HL-60/S4 treated with retinoic acid at 250 ng/mL for 4 days and 3 days (cell line): ENCODE measurements around the gene SLC25A25.
"Not testable (repeated sequence)": the region's sequence is repeated elsewhere in the genome, so short reads cannot be mapped to it uniquely, and the experiment has no call there.

ENCODE experiments used
- in situ Hi-C: fragments of 300-500 bp; cut with MboI; formaldehyde crosslinking; loops from 2 replicates; pipeline ENCODE4 v1.7.0; 2022; ENCODE audit warnings: low sequenced_read_pairs

SLC25A25 gene

GRCh38 chr9:128123451-128124080 lies 55.5 kb downstream of the SLC25A25 start:
- in situ Hi-C loops = no loop called here

- in situ Hi-C loops = no loop called here
These were observed 56.4 kb downstream of the SLC25A25 start for GRCh38 chr9:128124451-128124850.

GRCh38 chr9:128124873-128125579 lies 57.0 kb downstream of the SLC25A25 start:
- in situ Hi-C loops = no loop called here

DNA sequence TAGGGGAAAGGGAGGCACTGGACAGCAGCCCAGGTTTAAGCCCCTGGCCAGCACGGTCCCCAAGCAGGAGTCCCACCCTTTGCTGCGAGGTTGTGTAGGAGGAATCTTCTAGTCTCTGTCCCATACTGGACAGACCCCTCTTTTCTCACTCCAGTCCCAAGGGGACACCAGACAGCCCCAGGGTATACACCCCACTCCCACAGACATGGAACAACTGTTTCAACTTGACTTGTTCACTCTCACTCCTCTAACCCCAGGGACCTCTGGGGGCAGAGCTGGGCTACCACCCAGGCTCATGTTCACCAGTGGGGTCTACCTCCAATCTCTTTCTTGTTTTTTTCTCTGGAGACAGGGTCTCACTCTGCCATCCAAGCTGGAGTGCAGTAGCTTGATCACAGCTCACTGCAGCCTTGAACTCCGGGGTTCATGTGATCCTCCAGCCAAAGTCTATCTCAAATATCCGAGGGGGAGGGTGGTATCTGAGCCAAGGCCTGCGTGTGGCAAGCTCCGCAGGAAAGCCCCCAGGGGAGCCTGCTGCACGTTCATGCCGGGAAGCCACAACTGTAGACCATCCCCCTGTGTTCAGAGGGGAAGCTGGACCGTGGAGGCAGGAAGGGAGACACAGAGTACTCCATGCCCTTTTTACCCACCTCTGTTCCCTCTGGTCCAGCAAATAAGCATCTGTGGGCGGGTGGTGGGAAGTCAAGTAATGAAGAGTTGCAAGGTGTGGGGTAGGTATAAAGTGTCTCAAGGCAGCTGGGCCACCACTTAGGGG lies 57.7 kb downstream of the SLC25A25 start:
- in situ Hi-C loops = no loop called here

- in situ Hi-C loops = no loop called here
These were observed 59.5 kb downstream of the SLC25A25 start, which contains the start of gene PTGES2 for GRCh38 chr9:128127568-128127989. Gene PTGES2 (minus strand): TSS chr9:128127729. CDS start chr9:128127717, 12 bp downstream.

GRCh38 chr9:128127990-128128835 lies 60.2 kb downstream of the SLC25A25 start:
- in situ Hi-C loops = no loop called here

DNA sequence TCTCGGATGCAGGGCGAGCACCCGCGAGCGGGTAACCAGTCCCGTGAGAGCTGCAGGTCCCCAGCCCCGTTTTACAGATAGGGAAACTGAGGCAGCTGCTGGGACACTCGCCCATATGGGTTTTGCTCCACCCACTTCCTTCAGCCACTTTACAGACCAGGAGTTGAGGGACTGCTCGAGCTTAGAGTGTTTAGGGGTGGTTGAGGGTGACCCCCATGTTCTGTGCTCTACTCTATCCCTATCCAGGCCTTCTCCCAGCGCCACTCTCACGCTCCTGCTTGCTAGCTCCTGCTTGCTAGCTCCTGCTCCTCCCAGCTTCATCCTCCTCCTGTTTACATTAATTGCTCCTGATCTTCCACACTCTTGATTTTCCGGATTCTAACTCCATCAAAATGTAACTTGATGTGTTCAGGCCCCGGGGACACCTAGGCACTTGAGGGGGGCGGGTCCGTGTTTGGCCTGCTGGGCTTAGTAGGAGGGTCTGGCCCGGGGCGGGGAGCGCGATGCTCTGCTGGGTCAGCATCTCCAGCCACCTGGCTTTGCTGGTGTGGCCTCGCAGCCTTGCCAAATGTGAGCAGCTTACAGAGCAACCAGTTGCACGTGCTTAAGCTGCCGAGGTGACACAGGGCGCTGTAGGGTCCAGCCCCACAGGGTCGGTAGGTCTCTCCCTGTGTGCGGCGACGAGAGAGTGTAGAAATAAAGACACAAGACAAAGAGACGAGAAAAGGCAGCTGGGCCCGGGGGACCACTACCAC lies 61.0 kb downstream of the SLC25A25 start:
- in situ Hi-C loops = no loop called here

DNA sequence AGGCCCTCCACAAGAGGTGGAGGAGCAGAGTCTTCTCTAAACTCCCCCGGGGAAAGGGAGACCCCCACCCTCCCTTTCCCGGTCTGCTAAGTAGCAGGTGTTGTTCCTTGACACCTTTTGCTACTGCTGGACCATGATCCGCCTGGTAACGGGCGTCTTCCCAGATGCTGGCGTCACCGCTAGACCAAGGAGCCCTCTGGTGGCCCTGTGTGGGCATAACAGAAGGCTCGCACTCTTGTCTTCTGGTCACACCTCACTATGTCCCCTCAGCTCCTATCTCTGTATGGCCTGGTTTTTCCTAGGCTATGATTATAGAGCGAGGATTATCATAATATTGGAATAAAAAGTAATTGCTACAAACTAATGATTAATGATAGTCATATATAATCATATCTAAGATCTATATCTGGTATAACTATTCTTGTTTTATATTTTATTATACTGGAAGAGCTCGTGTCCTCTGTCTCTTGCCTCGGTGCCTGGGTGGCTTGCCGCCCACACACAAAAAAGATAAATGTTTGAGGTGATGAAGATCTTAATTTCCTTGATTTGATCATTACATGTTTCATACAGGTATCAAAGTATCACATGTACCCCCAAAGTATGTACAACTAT lies 62.1 kb downstream of the SLC25A25 start:
- in situ Hi-C loops = not testable (repeated sequence)

DNA sequence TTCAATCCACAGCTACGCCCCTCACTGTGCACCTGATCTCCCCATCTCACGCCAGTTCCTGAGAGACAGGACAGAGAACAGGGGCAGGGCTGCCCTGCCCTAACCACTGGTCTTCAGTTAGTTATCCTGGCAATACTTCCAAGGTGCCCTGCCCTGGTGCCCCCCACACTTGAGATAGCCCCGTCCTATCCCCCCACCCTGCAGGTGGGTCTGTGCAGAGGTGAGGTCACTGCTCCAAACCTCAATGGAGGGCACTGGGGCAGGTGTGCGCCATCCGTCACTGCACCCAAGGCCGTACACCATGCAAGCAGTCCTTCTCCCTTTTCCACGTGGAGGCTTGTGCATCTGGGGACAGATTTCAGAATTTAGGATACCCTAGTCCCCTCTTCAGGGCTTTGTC lies 62.6 kb downstream of the SLC25A25 start:
- in situ Hi-C loops = not testable (repeated sequence)

DNA sequence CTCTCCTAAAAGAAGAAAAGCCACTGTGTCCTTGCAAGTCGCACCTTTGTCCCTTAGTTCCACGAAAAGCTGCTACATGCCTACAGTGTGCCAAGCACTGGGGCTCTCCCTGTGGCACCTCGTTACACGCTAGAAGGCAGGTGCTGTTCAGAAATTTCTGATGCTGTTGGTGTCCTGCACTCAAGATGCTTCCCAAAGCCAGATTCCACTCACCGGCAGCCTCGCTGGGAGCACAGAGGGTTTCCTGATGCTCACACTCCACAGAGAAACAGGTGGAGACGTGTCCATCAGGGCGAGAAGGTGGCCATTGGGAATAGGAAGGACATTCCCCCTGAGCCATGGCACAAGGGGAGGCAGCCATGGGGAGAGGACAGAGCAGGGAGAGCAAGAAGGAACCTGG lies 63.3 kb downstream of the SLC25A25 start:
- in situ Hi-C loops = not testable (repeated sequence)

DNA sequence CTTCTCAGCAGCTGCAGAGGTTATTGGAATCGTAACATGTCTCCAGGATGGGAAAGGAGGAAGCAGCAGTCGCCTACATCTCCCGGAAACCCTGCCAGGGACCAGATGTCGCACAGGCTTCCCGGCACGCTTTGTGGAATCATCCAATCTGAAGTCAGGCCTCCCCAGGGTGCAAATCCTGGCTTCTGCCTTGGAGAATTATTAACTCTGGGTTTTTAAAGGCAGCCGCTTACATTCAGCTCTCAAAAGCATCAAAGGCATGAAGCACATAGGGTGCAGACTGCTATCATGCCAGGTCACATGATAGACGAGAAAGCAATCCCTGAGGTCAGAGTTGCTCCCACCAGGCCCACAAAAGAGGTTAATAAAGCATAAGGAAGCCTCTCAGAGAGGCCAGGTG lies 64.1 kb downstream of the SLC25A25 start:
- in situ Hi-C loops = not testable (repeated sequence)

GRCh38 chr9:128135561-128135960 lies 67.5 kb downstream of the SLC25A25 start:
- in situ Hi-C loops = not testable (repeated sequence)

GRCh38 chr9:128136816-128137793 lies 69.1 kb downstream of the SLC25A25 start:
- in situ Hi-C loops = no loop called here

- in situ Hi-C loops = no loop called here
These were observed 70.0 kb downstream of the SLC25A25 start for GRCh38 chr9:128138001-128138400.

- in situ Hi-C loops = no loop called here
These were observed 71.6 kb downstream of the SLC25A25 start for GRCh38 chr9:128139621-128140020.

DNA sequence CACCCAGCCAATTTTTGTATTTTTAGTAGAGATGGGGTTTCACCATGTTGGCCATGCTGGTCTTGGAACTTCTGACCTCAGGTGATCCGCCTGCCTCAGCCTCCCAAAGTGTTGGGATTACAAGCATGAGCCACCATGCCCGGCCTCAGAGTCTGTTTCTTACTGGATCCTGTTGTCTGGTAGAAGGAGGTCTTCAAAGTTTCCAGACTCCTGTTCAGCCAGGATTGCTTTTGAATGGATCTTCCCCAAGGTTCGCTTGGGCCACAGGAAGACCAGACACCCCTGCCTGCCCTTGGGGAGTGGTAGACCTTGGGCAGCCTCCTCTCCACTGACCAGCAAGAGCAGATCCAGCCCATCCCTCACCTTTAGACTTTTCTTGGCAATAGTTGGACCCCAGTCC lies 73.6 kb downstream of the SLC25A25 start:
- in situ Hi-C loops = no loop called here

DNA sequence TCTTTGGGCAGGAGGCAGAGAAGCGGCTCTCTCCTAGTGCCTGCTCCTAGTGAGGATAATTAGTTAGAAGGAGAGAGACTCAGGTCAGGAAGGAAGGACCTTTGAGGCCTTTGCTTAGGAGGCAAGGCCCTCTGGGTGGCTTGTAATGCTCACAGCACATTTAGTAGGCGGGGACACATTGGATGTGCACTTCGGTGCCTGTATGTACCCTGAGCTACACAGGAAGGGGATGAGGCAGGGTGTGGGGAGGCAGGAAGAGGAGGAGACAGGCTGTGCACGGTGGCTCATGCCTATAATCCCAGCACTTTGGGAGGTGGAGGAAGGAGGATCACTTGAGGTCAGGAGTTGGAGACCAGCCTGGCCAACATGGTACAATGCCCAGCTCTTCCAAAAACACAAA lies 74.0 kb downstream of the SLC25A25 start:
- in situ Hi-C loops = no loop called here

DNA sequence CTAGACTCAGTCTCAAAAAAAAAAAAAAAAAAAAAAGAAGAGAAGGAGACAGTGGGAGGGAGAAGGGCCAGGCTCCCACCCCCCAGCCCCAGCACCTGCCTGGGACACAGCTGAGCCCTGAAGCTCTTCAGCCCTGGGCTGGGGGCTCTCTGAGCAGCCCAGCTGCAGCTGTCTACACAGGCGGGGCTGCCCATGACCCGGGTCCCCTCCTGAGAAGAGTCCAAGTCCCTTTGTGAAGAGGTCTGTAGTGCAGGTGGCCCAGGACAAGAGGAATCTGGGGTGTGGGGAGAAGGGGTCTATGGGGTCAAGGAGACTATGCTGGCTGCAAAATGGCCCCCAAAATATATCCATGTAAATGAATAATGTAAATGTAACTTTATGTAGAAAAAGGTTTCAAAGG lies 74.6 kb downstream of the SLC25A25 start:
- in situ Hi-C loops = no loop called here
